ENCODE measurements around the gene ZDHHC12.
A peak's percentile ranks its signal among the peaks of the same experiment; 100 is the strongest.
"Not testable (repeated sequence)": the region's sequence is repeated elsewhere in the genome, so short reads cannot be mapped to it uniquely, and the experiment has no call there.

ZDHHC12 gene

GRCh38 chr9:128712451-128713410, 11.2 kb downstream of the ZDHHC12 start:
- DNase-seq (ENCODE audit: low spot score), result no peak
- FAIRE-seq, result no peak

GRCh38 chr9:128707446-128707845, 16.5 kb downstream of the ZDHHC12 start:
- no peak for DNase-seq (ENCODE audit: low spot score)
- no peak for FAIRE-seq

- no peak for DNase-seq (ENCODE audit: low spot score)
- FAIRE-seq, result no peak
These were observed 17.1 kb downstream of the ZDHHC12 start for GRCh38 chr9:128706671-128707381.

- FAIRE-seq (no peak), DNase-seq (ENCODE audit: low spot score) (no peak)
These were observed 17.9 kb downstream of the ZDHHC12 start for GRCh38 chr9:128706045-128706444.

GRCh38 chr9:128705051-128705965, 18.6 kb downstream of the ZDHHC12 start:
- FAIRE-seq (no peak), DNase-seq (ENCODE audit: low spot score) (no peak)

- FAIRE-seq (no peak), DNase-seq (ENCODE audit: low spot score) (no peak)
These were observed 19.6 kb downstream of the ZDHHC12 start for GRCh38 chr9:128704356-128704670.

GRCh38 chr9:128703616-128704355, 20.1 kb downstream of the ZDHHC12 start:
- DNase-seq (ENCODE audit: low spot score) (no peak), FAIRE-seq (no peak)

- no peak for DNase-seq (ENCODE audit: low spot score)
- FAIRE-seq, result no peak
These were observed 20.8 kb downstream of the ZDHHC12 start for GRCh38 chr9:128702949-128703615.

- DNase-seq (ENCODE audit: low spot score) (peak; percentile 70), FAIRE-seq (no peak)
These were observed 21.4 kb downstream of the ZDHHC12 start, which contains the start of gene PKN3 for GRCh38 chr9:128702445-128702948. PKN3 (plus strand) TSS chr9:128702503; CDS start chr9:128702916, 413 bp downstream.

- no peak for FAIRE-seq
- no peak for DNase-seq (ENCODE audit: low spot score)
These were observed 22.6 kb downstream of the ZDHHC12 start for GRCh38 chr9:128701227-128701854.

GRCh38 chr9:128699096-128699795, 24.7 kb downstream of the ZDHHC12 start:
- not testable (repeated sequence) for DNase-seq (ENCODE audit: low spot score)

GRCh38 chr9:128696923-128697707, 26.8 kb downstream of the ZDHHC12 start:
- FAIRE-seq, result no peak
- no peak for DNase-seq (ENCODE audit: low spot score)

More at GRCh38 chr9:128699096-128699795, 24.7 kb downstream of the ZDHHC12 start:
- not testable (repeated sequence) for FAIRE-seq

- FAIRE-seq (no peak), DNase-seq (ENCODE audit: low spot score) (no peak)
These were observed 29.6 kb downstream of the ZDHHC12 start for GRCh38 chr9:128694344-128694743.

- DNase-seq (ENCODE audit: low spot score); FAIRE-seq: not testable (repeated sequence)
These were observed 30.2 kb downstream of the ZDHHC12 start for GRCh38 chr9:128693738-128694137.

GRCh38 chr9:128690684-128691034, 33.3 kb downstream of the ZDHHC12 start:
- FAIRE-seq (no peak), DNase-seq (ENCODE audit: low spot score) (no peak)

GRCh38 chr9:128689820-128690683, 33.9 kb downstream of the ZDHHC12 start:
- FAIRE-seq, result no peak
- peak; percentile 5 for DNase-seq (ENCODE audit: low spot score)

- no peak for FAIRE-seq
These were observed 34.6 kb downstream of the ZDHHC12 start for GRCh38 chr9:128689293-128689774.

More at GRCh38 chr9:128689293-128689774, 34.6 kb downstream of the ZDHHC12 start:
- DNase-seq (ENCODE audit: low spot score), result no peak
